Stimulated activated naive CD4-positive, alpha-beta T cell treated with Interleukin-2 at 50 U/mL for 16 hours (primary cell): Measurements from ENCODE around the gene RPS6KA6.
"Not testable (repeated sequence)": the region's sequence is repeated elsewhere in the genome, so short reads cannot be mapped to it uniquely, and the experiment has no call there.

Experiments
- DNase-seq: peaks from one replicate; lab custom pipeline; 2025; lab: John Stamatoyannopoulos, UW

Gene RPS6KA6

GRCh38 chrX:84162401-84162800, 25.6 kb downstream of the RPS6KA6 start:
- DNase-seq = no peak

- DNase-seq = no peak
These were observed 26.4 kb downstream of the RPS6KA6 start for GRCh38 chrX:84161641-84162040.

GRCh38 chrX:84160736-84161135, 27.3 kb downstream of the RPS6KA6 start:
- DNase-seq = no peak

GRCh38 chrX:84156821-84157220, 31.2 kb downstream of the RPS6KA6 start:
- DNase-seq = no peak

GRCh38 chrX:84155938-84156337, 32.1 kb downstream of the RPS6KA6 start:
- no peak for DNase-seq

- no peak for DNase-seq
These were observed 34.5 kb downstream of the RPS6KA6 start for GRCh38 chrX:84153538-84153937.

GRCh38 chrX:84144991-84145390, 43.0 kb downstream of the RPS6KA6 start:
- DNase-seq = no peak

GRCh38 chrX:84144281-84144680, 43.7 kb downstream of the RPS6KA6 start:
- DNase-seq = no peak

- DNase-seq = no peak
These were observed 55.0 kb downstream of the RPS6KA6 start for GRCh38 chrX:84133023-84133422.

GRCh38 chrX:84123585-84123984, 64.4 kb downstream of the RPS6KA6 start:
- DNase-seq = no peak

GRCh38 chrX:84118769-84119168, 69.2 kb downstream of the RPS6KA6 start:
- no peak for DNase-seq

GRCh38 chrX:84118315-84118714, 69.7 kb downstream of the RPS6KA6 start:
- DNase-seq = no peak

- DNase-seq = no peak
These were observed 79.4 kb downstream of the RPS6KA6 start for GRCh38 chrX:84108584-84108983.

- no peak for DNase-seq
These were observed 88.9 kb downstream of the RPS6KA6 start for GRCh38 chrX:84099120-84099519.

- not testable (repeated sequence) for DNase-seq
These were observed 108.4 kb downstream of the RPS6KA6 start for GRCh38 chrX:84079479-84080197.

- no peak for DNase-seq
These were observed 109.0 kb downstream of the RPS6KA6 start for GRCh38 chrX:84078991-84079390.

- DNase-seq = no peak
These were observed 123.2 kb downstream of the RPS6KA6 start for GRCh38 chrX:84064814-84065213.

- DNase-seq = no peak
These were observed 123.8 kb downstream of the RPS6KA6 start for GRCh38 chrX:84064164-84064563.

GRCh38 chrX:84047339-84047738, 140.7 kb downstream of the RPS6KA6 start:
- DNase-seq = no peak

GRCh38 chrX:84046403-84046984, 141.5 kb downstream of the RPS6KA6 start:
- no peak for DNase-seq

- no peak for DNase-seq
These were observed 143.9 kb downstream of the RPS6KA6 start for GRCh38 chrX:84044051-84044450.
